ENCODE results near the gene ARHGEF1. TPM values are rescaled to one million over a fixed set of nuclear protein-coding genes. Genes with fewer than 3 reads are reported as not detected.
"Not testable (repeated sequence)": the region's sequence is repeated elsewhere in the genome, so short reads cannot be mapped to it uniquely, and the experiment has no call there.

The ARHGEF1 gene
- total and polyA plus RNA-seq, 9 donors: 17.2 to 54.5 (median 47.3) TPM

DNA sequence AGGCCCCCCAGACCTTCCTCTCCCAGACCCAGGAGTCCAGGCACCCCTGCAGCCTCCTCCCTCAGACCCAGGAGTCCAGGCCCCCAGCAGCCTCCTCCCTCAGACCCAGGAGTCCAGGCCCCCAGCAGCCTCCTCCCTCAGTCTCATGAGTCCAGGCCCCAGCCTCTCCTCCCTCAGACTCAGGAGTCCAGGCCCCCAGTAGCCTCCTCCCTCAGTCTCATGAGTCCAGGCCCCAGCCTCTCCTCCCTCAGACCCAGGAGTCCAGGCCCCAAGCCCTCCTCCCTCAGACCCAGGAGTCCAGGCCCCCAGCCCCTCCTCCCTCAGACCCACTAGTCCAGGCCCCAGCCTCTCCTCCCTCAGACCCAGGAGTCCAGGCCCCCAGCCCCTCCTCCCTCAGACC is 56.2 kb downstream of the ARHGEF1 start:
- H3K27ac ChIP-seq (ENCODE audit: low read length); DNase-seq; H3K9me3 ChIP-seq (replicated peaks; ENCODE audit: control insufficient read depth, low read depth, low read length); H3K4me3 ChIP-seq (ENCODE audit: low read length); H3K36me3 ChIP-seq (ENCODE audit: control insufficient read depth, insufficient read depth, low read length): not testable (repeated sequence)
- Histone ChIP-seq H3K4me1 (ENCODE audit: control insufficient read depth, insufficient read depth, low read length) (peaks cover 10% of the 10 kb centered on the region), H3K27me3 (ENCODE audit: control insufficient read depth, insufficient read depth, low read length) (peaks cover 61% of the 10 kb centered on the region)

DNA sequence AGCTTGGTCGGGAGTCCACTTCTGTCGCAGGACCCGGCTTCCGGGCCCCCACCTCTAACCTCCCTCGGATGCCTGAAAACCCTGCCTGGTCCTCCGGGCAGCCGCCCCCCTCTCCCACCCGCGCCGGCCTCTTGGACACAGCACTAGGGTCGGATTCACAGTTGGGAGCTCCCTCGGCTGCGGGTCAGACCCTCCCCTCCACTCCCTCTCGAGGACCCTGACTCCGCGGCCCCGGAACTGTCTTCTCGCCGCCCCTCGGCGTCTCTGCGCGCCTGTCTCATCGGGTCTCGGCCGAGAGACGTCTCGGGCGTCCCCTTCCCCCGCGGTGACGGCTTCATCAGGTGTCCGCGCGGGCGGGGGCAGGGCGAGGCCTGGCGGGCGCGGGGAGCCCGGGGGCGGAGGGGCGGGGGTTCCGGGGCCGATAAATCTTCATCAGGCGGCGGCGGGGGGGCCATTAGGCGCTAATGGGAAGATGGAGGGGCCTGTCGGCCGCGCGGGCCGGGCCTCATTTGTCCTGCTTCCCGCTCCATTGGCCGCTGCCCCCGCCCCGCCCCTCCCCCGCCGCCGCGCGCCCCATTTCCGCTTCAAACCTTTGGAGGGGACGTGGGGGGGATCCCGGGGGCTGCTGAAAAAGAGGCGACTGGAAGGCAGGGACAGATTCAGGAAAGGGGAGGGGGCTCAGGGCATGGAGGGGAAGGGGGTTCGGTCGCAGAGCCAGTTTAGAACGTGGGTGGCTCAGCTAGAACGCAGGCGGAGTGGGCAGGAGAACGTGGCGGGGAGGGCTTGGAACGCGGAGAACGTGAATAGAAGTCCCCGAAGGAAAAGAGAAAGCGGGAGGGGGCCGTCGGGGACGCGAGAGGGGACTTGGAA is 57.1 kb downstream of the ARHGEF1 start:
- Histone ChIP-seq H3K9me3 (replicated peaks; ENCODE audit: control insufficient read depth, low read depth, low read length) (no peaks in the 10 kb centered on the region), H3K4me1 (ENCODE audit: control insufficient read depth, insufficient read depth, low read length) (peaks cover 10% of the 10 kb centered on the region), H3K27ac (ENCODE audit: low read length) (peak overlapping the region; percentile 35), H3K4me3 (ENCODE audit: low read length) (peak overlapping the region; percentile 57), H3K36me3 (ENCODE audit: control insufficient read depth, insufficient read depth, low read length) (no peaks in the 10 kb centered on the region), H3K27me3 (ENCODE audit: control insufficient read depth, insufficient read depth, low read length) (peaks cover 52% of the 10 kb centered on the region)
- DNase-seq: peak; percentile 78
- WGBS (ENCODE audit: insufficient coverage): under 1% methylated on average over 49 of the region's 83 CpGs

DNA sequence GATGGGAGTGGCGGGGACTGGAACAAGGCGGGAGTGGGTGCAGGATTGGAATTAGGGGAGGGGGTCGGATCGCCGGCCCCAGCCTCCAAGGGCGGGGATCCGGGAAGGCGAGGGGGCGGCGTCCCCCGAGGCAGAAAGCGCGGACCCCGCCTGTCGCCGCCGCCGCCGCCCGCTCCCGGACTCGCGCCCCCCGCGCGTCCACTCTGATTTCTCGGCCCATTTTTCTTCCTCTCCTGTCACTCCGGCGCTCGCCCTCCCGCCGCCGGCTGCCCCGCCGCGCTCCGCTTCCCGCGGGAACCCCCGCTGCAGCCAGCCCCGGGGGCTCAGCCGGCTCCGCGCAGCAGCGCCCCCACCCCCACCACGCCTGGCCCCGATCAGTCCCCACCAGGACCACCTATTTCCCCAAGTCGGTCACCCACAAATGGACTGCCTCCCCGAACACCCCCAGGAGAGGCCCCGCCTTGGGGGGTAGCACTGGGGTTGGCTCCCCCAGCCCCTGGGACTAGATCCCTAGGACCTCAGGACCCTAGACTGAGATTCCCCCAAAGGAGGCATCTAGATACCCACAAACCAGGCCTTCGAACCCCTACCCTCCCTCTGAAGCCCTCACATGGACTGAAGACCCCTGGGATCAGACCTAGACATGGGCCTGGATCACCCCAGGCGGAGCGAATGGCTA is 57.9 kb downstream of the ARHGEF1 start:
- H3K27ac ChIP-seq (ENCODE audit: low read length): no peak overlapping the region
- H3K4me3 ChIP-seq (ENCODE audit: low read length): peak overlapping the region; percentile 57
- DNase-seq: no peak
- H3K36me3 ChIP-seq (ENCODE audit: control insufficient read depth, insufficient read depth, low read length): no peaks in the 10 kb centered on the region
- WGBS (ENCODE audit: insufficient coverage): 6% methylated on average over 48 of the region's 53 CpGs
- peaks cover 10% of the 10 kb centered on the region for H3K4me1 ChIP-seq (ENCODE audit: control insufficient read depth, insufficient read depth, low read length)
- H3K9me3 ChIP-seq (replicated peaks; ENCODE audit: control insufficient read depth, low read depth, low read length): no peaks in the 10 kb centered on the region
- peaks cover 44% of the 10 kb centered on the region for H3K27me3 ChIP-seq (ENCODE audit: control insufficient read depth, insufficient read depth, low read length)

- Histone ChIP-seq H3K36me3 (ENCODE audit: control insufficient read depth, insufficient read depth, low read length) (no peaks in the 10 kb centered on the region), H3K4me3 (ENCODE audit: low read length) (no peak overlapping the region), H3K27ac (ENCODE audit: low read length) (no peak overlapping the region), H3K9me3 (replicated peaks; ENCODE audit: control insufficient read depth, low read depth, low read length) (no peaks in the 10 kb centered on the region), H3K4me1 (ENCODE audit: control insufficient read depth, insufficient read depth, low read length) (peaks cover 10% of the 10 kb centered on the region), H3K27me3 (ENCODE audit: control insufficient read depth, insufficient read depth, low read length) (peaks cover 37% of the 10 kb centered on the region)
- DNase-seq: no peak
- WGBS (ENCODE audit: insufficient coverage): 89% methylated on average over 4 of the region's 9 CpGs
These were observed 58.6 kb downstream of the ARHGEF1 start for GRCh38 chr19:41941410-41942202.

GRCh38 chr19:41944336-41944735 is 61.4 kb downstream of the ARHGEF1 start:
- DNase-seq: no peak
- H3K4me3 ChIP-seq (ENCODE audit: low read length): no peak overlapping the region
- H3K36me3 ChIP-seq (ENCODE audit: control insufficient read depth, insufficient read depth, low read length): no peaks in the 10 kb centered on the region
- H3K27ac ChIP-seq (ENCODE audit: low read length): no peak overlapping the region
- peaks cover 10% of the 10 kb centered on the region for H3K4me1 ChIP-seq (ENCODE audit: control insufficient read depth, insufficient read depth, low read length)
- H3K27me3 ChIP-seq (ENCODE audit: control insufficient read depth, insufficient read depth, low read length): peaks cover 19% of the 10 kb centered on the region
- no peaks in the 10 kb centered on the region for H3K9me3 ChIP-seq (replicated peaks; ENCODE audit: control insufficient read depth, low read depth, low read length)
- 41% methylated on average over 2 of the region's 2 CpGs for WGBS (ENCODE audit: insufficient coverage)

DNA sequence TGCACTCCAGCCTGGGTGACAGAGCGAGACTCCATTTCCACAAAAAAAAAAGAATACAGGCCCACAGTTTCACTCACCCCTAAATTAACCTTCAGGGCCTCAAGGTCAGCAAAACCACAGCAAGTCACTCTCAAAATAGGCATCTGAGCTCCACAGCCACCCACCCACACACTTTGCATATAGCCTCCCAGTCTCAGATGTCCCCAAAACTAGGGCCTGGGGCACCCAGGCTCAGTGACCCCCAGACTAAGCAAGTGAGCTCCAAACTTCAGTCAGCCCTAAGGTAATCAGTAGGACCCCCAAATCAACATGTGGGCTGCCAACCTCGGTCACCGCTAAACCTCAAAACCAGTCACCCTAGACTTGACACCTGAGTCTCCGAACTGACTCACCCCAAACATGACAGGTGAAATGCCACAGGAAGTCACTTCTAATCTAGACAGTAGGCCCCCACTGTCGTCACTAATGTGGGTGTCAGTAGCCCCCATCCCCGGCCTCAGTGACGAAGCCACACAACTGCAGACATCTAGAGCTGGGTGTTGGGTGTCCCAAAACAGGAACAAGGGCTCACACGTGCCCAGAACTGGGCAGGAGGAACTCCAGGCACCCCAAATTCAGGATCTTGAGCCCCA is 62.3 kb downstream of the ARHGEF1 start:
- DNase-seq: no peak
- no peaks in the 10 kb centered on the region for H3K9me3 ChIP-seq (replicated peaks; ENCODE audit: control insufficient read depth, low read depth, low read length)
- H3K4me3 ChIP-seq (ENCODE audit: low read length): no peak overlapping the region
- H3K36me3 ChIP-seq (ENCODE audit: control insufficient read depth, insufficient read depth, low read length): no peaks in the 10 kb centered on the region
- 81% methylated on average over 8 of the region's 8 CpGs for WGBS (ENCODE audit: insufficient coverage)
- H3K27ac ChIP-seq (ENCODE audit: low read length): no peak overlapping the region
- H3K4me1 ChIP-seq (ENCODE audit: control insufficient read depth, insufficient read depth, low read length): peaks cover 7% of the 10 kb centered on the region
- H3K27me3 ChIP-seq (ENCODE audit: control insufficient read depth, insufficient read depth, low read length): peaks cover 14% of the 10 kb centered on the region

DNA sequence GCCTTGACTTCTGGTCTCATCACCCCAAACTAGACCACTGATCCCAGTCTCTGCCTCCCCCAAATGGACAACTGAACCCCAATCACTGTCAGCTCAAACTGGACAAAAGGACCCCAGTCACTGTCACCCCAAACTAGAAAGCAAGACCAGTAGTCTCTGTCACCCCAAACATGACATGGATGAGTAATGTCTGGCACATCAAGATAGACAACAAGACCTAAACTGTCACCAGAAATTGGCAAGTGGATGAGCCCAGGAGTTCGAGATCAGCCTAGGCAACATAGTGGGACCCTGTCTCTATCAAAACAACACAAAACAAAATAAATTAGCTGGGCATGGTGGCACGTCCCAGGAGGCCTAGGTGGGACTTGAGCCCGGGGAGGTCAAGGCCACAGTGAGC is 64.1 kb downstream of the ARHGEF1 start:
- Histone ChIP-seq H3K36me3 (ENCODE audit: control insufficient read depth, insufficient read depth, low read length) (no peaks in the 10 kb centered on the region), H3K27ac (ENCODE audit: low read length) (no peak overlapping the region), H3K4me1 (ENCODE audit: control insufficient read depth, insufficient read depth, low read length) (peaks cover 3% of the 10 kb centered on the region), H3K27me3 (ENCODE audit: control insufficient read depth, insufficient read depth, low read length) (no peaks in the 10 kb centered on the region), H3K9me3 (replicated peaks; ENCODE audit: control insufficient read depth, low read depth, low read length) (no peaks in the 10 kb centered on the region), H3K4me3 (ENCODE audit: low read length) (no peak overlapping the region)
- 100% methylated on average over 1 of the region's 3 CpGs for WGBS (ENCODE audit: insufficient coverage)
- no peak for DNase-seq

GRCh38 chr19:41951686-41952172 is 68.7 kb downstream of the ARHGEF1 start:
- no peak overlapping the region for H3K4me3 ChIP-seq (ENCODE audit: low read length)
- no peaks in the 10 kb centered on the region for H3K9me3 ChIP-seq (replicated peaks; ENCODE audit: control insufficient read depth, low read depth, low read length)
- H3K27me3 ChIP-seq (ENCODE audit: control insufficient read depth, insufficient read depth, low read length): no peaks in the 10 kb centered on the region
- peaks cover 3% of the 10 kb centered on the region for H3K4me1 ChIP-seq (ENCODE audit: control insufficient read depth, insufficient read depth, low read length)
- peaks cover 7% of the 10 kb centered on the region for H3K36me3 ChIP-seq (ENCODE audit: control insufficient read depth, insufficient read depth, low read length)
- DNase-seq: peak; percentile 79
- H3K27ac ChIP-seq (ENCODE audit: low read length): no peak overlapping the region
- WGBS (ENCODE audit: insufficient coverage): 0% methylated on average over 6 of the region's 12 CpGs

- Histone ChIP-seq H3K4me3 (ENCODE audit: low read length) (no peak overlapping the region), H3K36me3 (ENCODE audit: control insufficient read depth, insufficient read depth, low read length) (peaks cover 7% of the 10 kb centered on the region), H3K27me3 (ENCODE audit: control insufficient read depth, insufficient read depth, low read length) (no peaks in the 10 kb centered on the region), H3K9me3 (replicated peaks; ENCODE audit: control insufficient read depth, low read depth, low read length) (no peaks in the 10 kb centered on the region), H3K4me1 (ENCODE audit: control insufficient read depth, insufficient read depth, low read length) (peaks cover 22% of the 10 kb centered on the region), H3K27ac (ENCODE audit: low read length) (no peak overlapping the region)
- WGBS (ENCODE audit: insufficient coverage): 61% methylated on average over 5 of the region's 7 CpGs
- DNase-seq: no peak
These were observed 72.5 kb downstream of the ARHGEF1 start for GRCh38 chr19:41955521-41955920.

Measured in muscle of leg (tissue), 11 donors.